ENCODE data around the gene GPR146.

- TF ChIP-seq EZH2 (IDR thresholded peaks at IDR 0.05) (no peak), EZH2phosphoT487 (IDR thresholded peaks at IDR 0.05) (no peak)
- TF ChIP-seq, protein P1, sequence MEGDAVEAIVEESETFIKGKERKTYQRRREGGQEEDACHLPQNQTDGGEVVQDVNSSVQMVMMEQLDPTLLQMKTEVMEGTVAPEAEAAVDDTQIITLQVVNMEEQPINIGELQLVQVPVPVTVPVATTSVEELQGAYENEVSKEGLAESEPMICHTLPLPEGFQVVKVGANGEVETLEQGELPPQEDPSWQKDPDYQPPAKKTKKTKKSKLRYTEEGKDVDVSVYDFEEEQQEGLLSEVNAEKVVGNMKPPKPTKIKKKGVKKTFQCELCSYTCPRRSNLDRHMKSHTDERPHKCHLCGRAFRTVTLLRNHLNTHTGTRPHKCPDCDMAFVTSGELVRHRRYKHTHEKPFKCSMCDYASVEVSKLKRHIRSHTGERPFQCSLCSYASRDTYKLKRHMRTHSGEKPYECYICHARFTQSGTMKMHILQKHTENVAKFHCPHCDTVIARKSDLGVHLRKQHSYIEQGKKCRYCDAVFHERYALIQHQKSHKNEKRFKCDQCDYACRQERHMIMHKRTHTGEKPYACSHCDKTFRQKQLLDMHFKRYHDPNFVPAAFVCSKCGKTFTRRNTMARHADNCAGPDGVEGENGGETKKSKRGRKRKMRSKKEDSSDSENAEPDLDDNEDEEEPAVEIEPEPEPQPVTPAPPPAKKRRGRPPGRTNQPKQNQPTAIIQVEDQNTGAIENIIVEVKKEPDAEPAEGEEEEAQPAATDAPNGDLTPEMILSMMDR (IDR thresholded peaks at IDR 0.05): no peak
These were observed 21.4 kb upstream of the GPR146 start for GRCh38 chr7:1022801-1023465.

Data from neural progenitor cell (in vitro differentiated cells).